Placental pericyte (primary cell): ENCODE results near the gene OBP2A. TPM values are rescaled to one million over a fixed set of nuclear protein-coding genes. Genes with fewer than 3 reads are reported as not detected.

Experiments
- total RNA-seq: library from RNA; depleted of rRNA; stranded (reverse); fragments of >200 nt; gene quantifications from 2 replicates; pipeline ENCODE4 v1.2.3, GENCODE V29; 2012

Gene OBP2A, protein sequence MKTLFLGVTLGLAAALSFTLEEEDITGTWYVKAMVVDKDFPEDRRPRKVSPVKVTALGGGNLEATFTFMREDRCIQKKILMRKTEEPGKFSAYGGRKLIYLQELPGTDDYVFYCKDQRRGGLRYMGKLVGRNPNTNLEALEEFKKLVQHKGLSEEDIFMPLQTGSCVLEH
- total RNA-seq = not detected in 2 replicates

DNA sequence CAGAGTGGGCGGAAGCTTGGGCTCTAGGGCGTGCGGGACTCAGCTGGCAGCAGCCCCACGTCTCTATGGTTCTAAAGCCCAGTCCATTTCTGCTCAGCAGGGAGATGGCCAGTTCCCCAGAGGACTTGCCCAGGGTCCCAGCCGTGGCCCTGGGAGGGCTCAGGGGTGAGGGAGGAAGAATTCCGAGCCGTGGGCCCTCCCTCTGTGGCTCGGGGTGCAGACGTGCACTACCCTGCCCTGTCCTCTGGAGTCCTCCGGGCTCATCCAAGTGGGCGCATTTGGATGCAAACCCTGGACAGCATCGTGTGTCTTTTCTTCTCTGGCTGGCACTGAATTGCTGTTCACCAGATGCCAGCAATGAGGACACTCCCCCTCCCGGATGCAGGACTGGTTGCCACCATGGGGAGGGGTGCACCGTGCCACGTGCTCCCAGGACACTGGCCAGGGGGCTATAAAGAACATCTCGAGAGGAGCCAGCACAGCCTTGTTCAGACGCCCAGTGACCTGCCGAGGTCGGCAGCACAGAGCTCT, at the start of gene OBP2A:
TSS of gene OBP2A (plus strand) at position 481 of the 531 bp plus-strand sequence. CDS start 55 bp downstream, outside the sequence.

DNA sequence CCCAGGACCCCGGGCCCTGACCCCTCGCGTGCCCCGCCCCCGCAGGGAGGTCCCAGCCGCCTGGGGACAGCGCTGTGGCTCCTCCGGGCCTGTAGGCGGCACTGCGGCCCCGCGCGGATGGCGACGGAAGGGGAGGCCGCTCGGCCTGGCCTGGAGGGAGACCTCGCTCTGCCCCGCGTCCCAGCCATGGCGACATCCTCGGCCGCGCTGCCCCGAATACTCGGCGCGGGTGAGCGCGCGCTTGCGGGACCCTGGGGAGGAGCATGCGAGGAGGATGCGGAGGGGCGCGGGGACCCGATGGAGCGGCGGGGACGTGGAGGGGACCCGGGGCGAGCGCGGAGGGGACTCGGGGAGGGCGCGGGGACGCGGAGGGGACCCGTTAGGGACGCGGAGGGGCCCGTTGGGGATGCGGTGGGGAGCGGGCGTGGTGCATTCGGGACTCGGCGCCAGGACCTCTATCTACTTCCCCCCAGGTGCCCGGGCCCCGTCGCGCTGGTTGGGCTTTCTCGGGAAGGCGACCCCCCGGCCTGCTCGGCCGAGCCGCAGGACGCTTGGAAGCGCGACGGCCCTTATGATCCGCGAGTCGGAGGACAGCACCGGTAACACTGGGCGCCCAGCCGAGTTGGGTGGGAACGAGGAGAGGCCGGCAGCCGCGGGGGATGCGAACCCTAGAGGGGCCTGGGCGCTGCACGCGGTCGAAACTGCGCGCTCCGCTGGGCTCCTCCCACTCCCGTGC, 45.2 kb upstream of the OBP2A start, which contains the start of gene MRPS2:
TSS of gene MRPS2 (plus strand) at position 158 of the 736 bp plus-strand sequence. CDS start at position 187, 29 bp downstream.

DNA sequence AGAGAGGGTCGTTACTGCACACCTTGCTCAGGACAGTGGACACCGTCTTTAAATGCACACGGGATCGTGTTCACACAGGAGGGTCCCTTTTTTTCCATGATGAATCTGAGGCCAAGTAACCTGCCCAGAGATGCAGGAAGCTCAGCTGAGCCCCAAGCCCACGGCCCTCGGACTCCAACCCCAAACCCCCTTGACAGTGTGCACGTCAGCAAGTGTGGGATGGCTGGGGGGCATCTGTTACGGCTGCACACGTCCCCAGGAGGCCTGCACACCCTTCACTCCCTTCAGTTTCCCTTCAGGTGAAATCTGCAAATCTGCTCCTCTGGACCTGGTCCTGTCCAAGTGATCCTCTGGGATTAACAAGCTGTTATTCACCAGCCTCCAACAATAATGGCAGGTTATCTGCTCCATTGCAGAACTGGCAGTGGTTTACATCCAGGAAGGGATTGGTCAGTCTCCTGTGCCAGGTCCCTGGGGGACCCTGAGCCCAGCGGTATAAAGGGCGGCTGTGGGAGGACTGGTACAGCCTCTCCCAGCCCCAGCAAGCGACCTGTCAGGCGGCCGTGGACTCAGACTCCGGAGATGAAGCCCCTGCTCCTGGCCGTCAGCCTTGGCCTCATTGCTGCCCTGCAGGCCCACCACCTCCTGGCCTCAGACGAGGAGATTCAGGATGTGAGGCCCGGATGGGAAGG, 24.9 kb upstream of the OBP2A start, which contains the start of gene LCN1:
TSS of gene LCN1 (plus strand) at position 525 of the 692 bp plus-strand sequence. CDS start at position 583, 58 bp downstream.

DNA sequence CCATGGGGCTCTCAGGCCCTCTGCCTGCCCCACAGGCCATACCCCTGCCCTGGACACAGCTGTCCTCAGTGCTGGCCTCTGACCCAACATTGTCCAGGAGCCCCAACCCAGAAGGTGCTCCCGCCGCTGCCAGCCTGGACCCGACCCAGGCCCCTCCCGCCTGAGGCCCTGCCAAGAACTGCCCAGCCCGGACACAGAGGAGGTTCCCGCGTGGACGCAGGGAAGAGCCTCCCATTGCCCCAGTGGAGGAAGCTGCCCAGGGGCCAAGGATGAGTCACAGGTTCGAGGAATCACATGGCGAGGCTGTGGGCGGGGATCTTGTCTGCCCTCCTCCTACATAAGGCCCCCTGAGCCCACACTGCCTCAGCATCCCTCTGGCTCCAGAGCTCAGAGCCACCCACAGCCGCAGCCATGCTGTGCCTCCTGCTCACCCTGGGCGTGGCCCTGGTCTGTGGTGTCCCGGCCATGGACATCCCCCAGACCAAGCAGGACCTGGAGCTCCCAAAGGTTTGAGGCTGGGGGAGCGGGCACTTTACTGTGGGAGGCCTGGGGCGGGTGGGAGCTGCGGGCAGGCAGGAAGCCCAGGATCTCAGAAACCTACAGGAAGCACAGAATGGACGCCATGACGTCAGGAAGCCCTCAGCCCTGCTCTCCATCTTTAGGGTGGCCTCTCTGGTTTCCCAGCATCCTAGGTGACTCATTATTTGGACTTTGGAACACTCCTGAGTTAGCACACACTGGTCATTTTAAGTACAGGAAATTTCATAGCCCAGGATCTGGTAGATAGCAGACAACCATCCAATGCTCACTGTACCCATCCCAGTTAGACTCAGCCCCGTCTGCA, 15.7 kb downstream of the OBP2A start, which contains the start of gene PAEP:
TSS of gene PAEP (plus strand) at position 366 of the 844 bp plus-strand sequence.

Other genes starting within 250 kb of the OBP2A start
- 13.6 and 23.6 TPM in 2 replicates for gene PPP1R26, start 66.3 kb upstream of the OBP2A start, total RNA-seq
- 33.4 and 35.0 TPM in 2 replicates for gene MRPS2, start 45.4 kb upstream of the OBP2A start, total RNA-seq
- not detected in 2 replicates for gene LCN1, start 24.7 kb upstream of the OBP2A start, total RNA-seq
- gene PAEP, start 15.6 kb downstream of the OBP2A start, total RNA-seq = not detected in 2 replicates
- gene GLT6D1, start 93.4 kb downstream of the OBP2A start, total RNA-seq = not detected in 2 replicates
- not detected in 2 replicates for gene LCN9, start 117.2 kb downstream of the OBP2A start, total RNA-seq
- not detected in 2 replicates for gene SOHLH1, start 153.4 kb downstream of the OBP2A start, total RNA-seq
- not detected in 2 replicates for gene KCNT1, start 156.1 kb downstream of the OBP2A start, total RNA-seq